Eye (tissue), 1 donor: ENCODE results near the gene TANGO2.

Experiments used
- DNase-seq: peaks from one replicate; pipeline ENCODE4 v3.0.0-alpha.2; 2015

TANGO2 gene

GRCh38 chr22:19983741-19984140 is 37.2 kb upstream of the TANGO2 start:
- no peak for DNase-seq

GRCh38 chr22:19984201-19984753 is 36.6 kb upstream of the TANGO2 start:
- no peak for DNase-seq

- no peak for DNase-seq
Observed at GRCh38 chr22:19984851-19985811, 35.8 kb upstream of the TANGO2 start.

- no peak for DNase-seq
Observed at GRCh38 chr22:19986011-19986409, 34.9 kb upstream of the TANGO2 start.

GRCh38 chr22:19986410-19987341 is 34.2 kb upstream of the TANGO2 start:
- DNase-seq = peak; percentile 89

GRCh38 chr22:19987394-19988306 is 33.3 kb upstream of the TANGO2 start:
- no peak for DNase-seq

- DNase-seq = no peak
Observed at GRCh38 chr22:19988331-19988808, 32.5 kb upstream of the TANGO2 start.

- DNase-seq = no peak
Observed at GRCh38 chr22:19988965-19989724, 31.8 kb upstream of the TANGO2 start.

- no peak for DNase-seq
Observed at GRCh38 chr22:19989725-19990067, 31.2 kb upstream of the TANGO2 start.

- DNase-seq = no peak
Observed at GRCh38 chr22:19990188-19990587, 30.7 kb upstream of the TANGO2 start.

- no peak for DNase-seq
Observed at GRCh38 chr22:19990609-19991394, 30.1 kb upstream of the TANGO2 start.

- no peak for DNase-seq
Observed at GRCh38 chr22:19991395-19991644, 29.6 kb upstream of the TANGO2 start.

GRCh38 chr22:19991645-19992451 is 29.1 kb upstream of the TANGO2 start:
- DNase-seq = no peak

- no peak for DNase-seq
Observed at GRCh38 chr22:19992481-19992911, 28.4 kb upstream of the TANGO2 start.

- no peak for DNase-seq
Observed at GRCh38 chr22:19992921-19993355, 28.0 kb upstream of the TANGO2 start.

- no peak for DNase-seq
Observed at GRCh38 chr22:19993926-19994325, 27.0 kb upstream of the TANGO2 start.

GRCh38 chr22:19994851-19995610 is 25.9 kb upstream of the TANGO2 start:
- no peak for DNase-seq

- no peak for DNase-seq
Observed at GRCh38 chr22:19995611-19996339, 25.1 kb upstream of the TANGO2 start.
